Thoracic aorta (tissue), 2 donors: Measurements from ENCODE around the gene ELK3. TPM values are rescaled to one million over a fixed set of nuclear protein-coding genes. Genes with fewer than 3 reads are reported as not detected.

Source experiments
- ATAC-seq: fragments of 150-250 bp; one replicate; pipeline ENCODE4 v1.8.0; 2017; ENCODE audit warnings: low read depth; ENCODE audit not compliant: insufficient number of reproducible peaks, low FRiP score
- DNase-seq: peaks from one replicate; pipeline ENCODE4 v3.0.0-alpha.2; 2020; ENCODE audit warnings: low spot score
- H3K27ac ChIP-seq, 2 donors: fragments of 200-600 bp; sonication (generic); 1 replicate in 1 of 2; 2 replicates in 1 of 2; pipeline ENCODE4 v1.5.1; 2016; ENCODE audit warnings: mild to moderate bottlenecking in 2 of 2, moderate library complexity in 2 of 2
- H3K27me3 ChIP-seq: fragments of 200-600 bp; sonication (generic); replicated peaks from 2 replicates; pipeline ENCODE4 v1.6.0; 2016; ENCODE audit warnings: mild to moderate bottlenecking; ENCODE audit not compliant: insufficient read depth
- H3K36me3 ChIP-seq: fragments of 200-600 bp; sonication (generic); one replicate; pipeline ENCODE4 v1.5.1; 2016
- H3K4me1 ChIP-seq, 2 donors: fragments of 200-600 bp; sonication (generic); 1 replicate in 1 of 2; 2 replicates in 1 of 2; pipeline versions ENCODE4 v1.5.1 to v1.6.0; 2016; ENCODE audit warnings: low read depth in 2 of 2, mild to moderate bottlenecking in 1 of 2; ENCODE audit not compliant: control insufficient read depth in 1 of 2
- H3K4me3 ChIP-seq: fragments of 200-600 bp; sonication (generic); 2 replicates; pipeline ENCODE4 v1.5.1; 2016; ENCODE audit warnings: mild to moderate bottlenecking
- H3K9me3 ChIP-seq: fragments of 200-600 bp; sonication (generic); 2 replicates; pipeline ENCODE4 v1.5.1; 2016
- total RNA-seq, 2 donors: library from RNA; depleted of rRNA; stranded (reverse); fragments of >200 nt; gene quantifications; one replicate each; pipeline versions ENCODE4 v1.1.0 to v1.2.3, GENCODE V29; 2016
- TF ChIP-seq, protein P1 (sequence below): fragments of 200-600 bp; sonication (generic); IDR thresholded peaks from one replicate; pipeline ENCODE4 v1.5.1; 2019; ENCODE audit warnings: antibody characterized with exemption

The ELK3 gene
- total RNA-seq, 2 donors from 2014 or later: 19.9 to 40.6 TPM

DNA sequence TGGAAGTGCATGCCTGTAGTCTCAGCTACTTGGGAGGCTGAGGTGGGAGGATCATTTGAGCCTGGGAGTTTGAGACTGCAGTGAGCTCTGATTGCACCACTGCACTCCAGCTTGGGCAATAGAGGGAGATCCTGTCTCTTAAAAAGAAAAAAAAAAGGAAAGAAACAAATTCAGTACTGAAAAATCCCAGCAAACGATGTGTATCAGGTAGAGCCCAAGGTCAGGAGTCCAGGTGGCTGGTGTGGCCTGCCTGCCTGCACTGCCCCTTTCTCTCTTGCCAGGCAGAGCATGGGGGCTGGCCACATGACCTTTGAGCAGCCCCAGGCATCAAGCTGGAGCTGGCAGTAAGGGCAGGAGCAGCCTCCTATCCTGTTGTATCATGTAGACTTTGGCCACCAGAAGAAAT, 31.8 kb downstream of the ELK3 start:
- DNase-seq: no peak
- no peak for ATAC-seq
- Histone ChIP-seq H3K27me3 (no peaks in the 10 kb centered on the region), H3K4me1 (peaks cover 7 to 20% of the 10 kb centered on the region in 2 donors), H3K27ac (no peak overlapping the region), H3K4me3 (no peak overlapping the region), H3K36me3 (no peaks in the 10 kb centered on the region), H3K9me3 (no peaks in the 10 kb centered on the region)
- TF ChIP-seq, protein P1, sequence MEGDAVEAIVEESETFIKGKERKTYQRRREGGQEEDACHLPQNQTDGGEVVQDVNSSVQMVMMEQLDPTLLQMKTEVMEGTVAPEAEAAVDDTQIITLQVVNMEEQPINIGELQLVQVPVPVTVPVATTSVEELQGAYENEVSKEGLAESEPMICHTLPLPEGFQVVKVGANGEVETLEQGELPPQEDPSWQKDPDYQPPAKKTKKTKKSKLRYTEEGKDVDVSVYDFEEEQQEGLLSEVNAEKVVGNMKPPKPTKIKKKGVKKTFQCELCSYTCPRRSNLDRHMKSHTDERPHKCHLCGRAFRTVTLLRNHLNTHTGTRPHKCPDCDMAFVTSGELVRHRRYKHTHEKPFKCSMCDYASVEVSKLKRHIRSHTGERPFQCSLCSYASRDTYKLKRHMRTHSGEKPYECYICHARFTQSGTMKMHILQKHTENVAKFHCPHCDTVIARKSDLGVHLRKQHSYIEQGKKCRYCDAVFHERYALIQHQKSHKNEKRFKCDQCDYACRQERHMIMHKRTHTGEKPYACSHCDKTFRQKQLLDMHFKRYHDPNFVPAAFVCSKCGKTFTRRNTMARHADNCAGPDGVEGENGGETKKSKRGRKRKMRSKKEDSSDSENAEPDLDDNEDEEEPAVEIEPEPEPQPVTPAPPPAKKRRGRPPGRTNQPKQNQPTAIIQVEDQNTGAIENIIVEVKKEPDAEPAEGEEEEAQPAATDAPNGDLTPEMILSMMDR: no peak

GRCh38 chr12:96226401-96226800, 32.2 kb downstream of the ELK3 start:
- Histone ChIP-seq H3K9me3 (no peaks in the 10 kb centered on the region), H3K27ac (no peak overlapping the region), H3K4me3 (no peak overlapping the region), H3K4me1 (peaks cover 7 to 15% of the 10 kb centered on the region in 2 donors), H3K36me3 (no peaks in the 10 kb centered on the region), H3K27me3 (no peaks in the 10 kb centered on the region)
- DNase-seq (no peak), ATAC-seq (no peak)
- TF ChIP-seq, protein P1: no peak

- H3K36me3 ChIP-seq: no peaks in the 10 kb centered on the region
- no peak overlapping the region for H3K27ac ChIP-seq
- no peak overlapping the region for H3K4me3 ChIP-seq
- ATAC-seq: no peak
- no peak for DNase-seq
- TF ChIP-seq, protein P1: no peak
- no peaks in the 10 kb centered on the region for H3K27me3 ChIP-seq
- peaks cover 7 to 14% of the 10 kb centered on the region in 2 donors for H3K4me1 ChIP-seq
- no peaks in the 10 kb centered on the region for H3K9me3 ChIP-seq
These were observed 32.7 kb downstream of the ELK3 start for GRCh38 chr12:96226801-96227348.

DNA sequence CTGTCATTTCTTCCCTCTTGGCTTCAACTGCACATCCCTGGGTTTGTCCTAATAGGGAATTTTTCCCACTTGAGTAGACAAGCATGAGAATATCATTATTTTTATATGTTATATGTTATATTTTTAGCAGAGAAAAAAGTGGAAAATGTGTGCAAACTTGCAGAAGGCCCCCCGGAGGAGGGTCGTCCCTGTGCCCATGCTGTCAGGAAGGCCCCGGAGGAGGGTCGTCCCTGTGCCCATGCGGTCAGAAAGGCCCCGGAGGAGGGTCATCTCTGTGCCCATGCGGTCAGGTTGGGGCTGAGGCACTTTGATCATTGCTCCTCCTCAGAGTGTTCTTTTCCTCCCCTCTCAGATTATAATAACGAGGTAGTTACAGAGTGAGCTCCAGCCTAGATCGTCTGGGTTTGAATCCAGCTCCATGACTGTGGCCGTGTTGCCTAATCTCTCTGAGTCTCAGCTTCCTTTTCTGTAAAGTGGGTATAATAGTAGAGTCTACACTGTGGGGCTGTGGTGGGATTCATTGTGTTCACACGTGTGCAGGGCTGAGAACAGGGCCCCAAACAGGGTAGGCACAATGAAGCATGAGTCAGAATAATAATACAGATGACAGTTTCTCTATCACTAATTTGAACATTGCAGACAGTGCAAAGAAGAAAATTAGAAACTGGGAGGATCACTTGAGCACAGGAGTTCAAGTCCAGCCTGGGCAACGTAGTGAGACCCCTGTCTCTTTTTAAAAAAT, 33.4 kb downstream of the ELK3 start:
- no peak overlapping the region for H3K27ac ChIP-seq
- no peaks in the 10 kb centered on the region for H3K27me3 ChIP-seq
- H3K36me3 ChIP-seq: no peaks in the 10 kb centered on the region
- no peaks in the 10 kb centered on the region for H3K9me3 ChIP-seq
- no peak overlapping the region for H3K4me3 ChIP-seq
- H3K4me1 ChIP-seq: peaks cover 7 to 14% of the 10 kb centered on the region in 2 donors
- no peak for ATAC-seq
- DNase-seq: no peak
- TF ChIP-seq, protein P1: no peak

DNA sequence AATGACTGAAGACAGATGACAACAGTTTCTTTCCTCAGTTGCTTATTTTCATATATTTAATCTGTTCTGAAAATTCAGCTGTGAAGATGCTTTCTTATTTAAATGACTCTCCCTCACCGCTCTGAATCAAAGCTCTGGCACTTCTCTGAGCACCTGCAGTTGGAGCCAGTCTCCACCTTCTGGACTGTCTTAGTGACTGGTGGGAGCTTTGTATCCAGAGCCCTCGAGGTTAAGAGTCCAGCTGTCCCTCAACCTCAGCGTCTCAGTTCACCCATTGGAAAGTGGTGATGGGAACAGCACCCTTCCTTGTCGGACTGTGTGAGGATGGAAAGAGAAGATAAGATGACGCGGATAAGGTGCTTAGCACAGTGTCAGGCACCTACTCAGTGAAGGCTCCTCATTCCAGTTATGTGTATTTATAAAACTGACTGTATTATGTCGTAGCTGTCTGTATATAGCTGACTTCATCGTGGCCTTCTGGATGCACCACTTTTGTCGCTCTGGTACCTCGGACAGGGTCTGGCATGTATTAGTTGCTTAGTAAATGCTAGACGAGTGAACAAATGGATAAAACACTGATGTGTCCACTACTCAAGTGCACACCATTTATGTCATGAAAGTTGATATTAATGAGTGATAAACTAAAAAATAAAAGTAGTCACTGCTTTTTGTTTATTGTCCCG, 34.5 kb downstream of the ELK3 start:
- Histone ChIP-seq H3K36me3 (no peaks in the 10 kb centered on the region), H3K27me3 (no peaks in the 10 kb centered on the region), H3K4me3 (no peak overlapping the region), H3K4me1 (peaks cover 12 to 20% of the 10 kb centered on the region in 2 donors), H3K27ac (no peak overlapping the region), H3K9me3 (no peaks in the 10 kb centered on the region)
- ATAC-seq (no peak), DNase-seq (no peak)
- TF ChIP-seq, protein P1: no peak
